DND-41 (cell line): ENCODE results near the gene CACTIN.

Experiments
- ATAC-seq: fragments of 200-7000 bp; cut with Tn5 transposase; 3 replicates; pipeline ENCODE4 v1.9.1; 2021; ENCODE audit warnings: low read depth; ENCODE audit not compliant: insufficient read depth
- DNase-seq: peaks from one replicate; pipeline ENCODE4 v3.0.0-alpha.2; 2020
- H2AFZ ChIP-seq: 2 replicates; pipeline ENCODE4 v1.6.0; 2012; ENCODE audit warnings: low read depth, low read length
- H3K27ac ChIP-seq: 2 replicates; pipeline ENCODE4 v1.5.1; 2012; ENCODE audit warnings: low read length, inconsistent platforms
- H3K27me3 ChIP-seq: fragments of 200-600 bp; sonication (generic); 2 replicates; pipeline ENCODE4 v1.6.0; 2012; ENCODE audit warnings: low read length, mild to moderate bottlenecking, inconsistent platforms; ENCODE audit not compliant: insufficient read depth, poor library complexity
- H3K36me3 ChIP-seq: 2 replicates; pipeline ENCODE4 v1.5.1; 2012; ENCODE audit warnings: low read length, inconsistent platforms; ENCODE audit not compliant: insufficient read depth
- H3K4me1 ChIP-seq: 2 replicates; pipeline ENCODE4 v1.5.1; 2012; ENCODE audit warnings: mild to moderate bottlenecking, low read length; ENCODE audit not compliant: insufficient read depth
- H3K4me2 ChIP-seq: 2 replicates; pipeline ENCODE4 v1.6.0; 2012; ENCODE audit warnings: mild to moderate bottlenecking, moderate library complexity, low read length, inconsistent platforms; ENCODE audit not compliant: insufficient read depth
- H3K4me3 ChIP-seq, 2 experiments: fragments of 200-600 bp in 1 of 2; shearing (Covaris generic) in 1 of 2; 2 replicates each; pipeline ENCODE4 v1.5.1; 2012 to 2016; ENCODE audit warnings: inconsistent platforms in 2 of 2, low read length in 2 of 2, mild to moderate bottlenecking in 2 of 2, low read depth in 1 of 2, moderate library complexity in 1 of 2
- H3K79me2 ChIP-seq: 2 replicates; pipeline ENCODE4 v1.6.0; 2012; ENCODE audit warnings: low read length, inconsistent platforms; ENCODE audit not compliant: insufficient read depth
- H3K9ac ChIP-seq: 2 replicates; pipeline ENCODE4 v1.6.0; 2012; ENCODE audit warnings: low read depth, mild to moderate bottlenecking, inconsistent platforms, low read length, moderate library complexity
- H3K9me3 ChIP-seq: 2 replicates; pipeline ENCODE4 v1.5.1; 2012; ENCODE audit warnings: low read length, moderate library complexity, mild to moderate bottlenecking, inconsistent platforms; ENCODE audit not compliant: insufficient read depth, severe bottlenecking
- H4K20me1 ChIP-seq: 2 replicates; pipeline ENCODE4 v1.6.0; 2012; ENCODE audit warnings: low read length; ENCODE audit not compliant: insufficient read depth
- CTCF ChIP-seq: IDR thresholded peaks from 2 replicates; pipeline ENCODE4 v1.5.1; 2012; ENCODE audit warnings: borderline replicate concordance, low read length, moderate library complexity, mild to moderate bottlenecking; ENCODE audit not compliant: poor library complexity, severe bottlenecking; ENCODE audit errors: extremely low read depth
- EZH2 ChIP-seq: IDR thresholded peaks from 3 replicates; pipeline ENCODE4 v1.6.1; 2012; ENCODE audit warnings: borderline replicate concordance, low read depth, mild to moderate bottlenecking, moderate library complexity, low read length, inconsistent platforms; ENCODE audit not compliant: severe bottlenecking

Gene CACTIN

GRCh38 chr19:3665681-3666544 is 39.3 kb upstream of the CACTIN start:
- Histone ChIP-seq H3K36me3 (peaks cover 36% of the 10 kb centered on the region), H4K20me1 (peaks cover 36% of the 10 kb centered on the region), H2AFZ (no peak overlapping the region), H3K79me2 (peaks cover 4% of the 10 kb centered on the region; the same call in 1 of the 2 replicates), H3K27me3 (no peaks in the 10 kb centered on the region), H3K27ac (no peak overlapping the region), H3K4me1 (no peaks in the 10 kb centered on the region), H3K4me3 (no peak overlapping the region), H3K9ac (no peak overlapping the region), H3K9me3 (no peaks in the 10 kb centered on the region), H3K4me2 (no peak overlapping the region)
- peak; percentile 95 for TF ChIP-seq CTCF
- no peak for TF ChIP-seq EZH2
- peak; percentile 90 for ATAC-seq
- DNase-seq = peak; percentile 69

GRCh38 chr19:3664879-3665642 is 38.5 kb upstream of the CACTIN start:
- H3K9ac ChIP-seq = no peak overlapping the region
- H3K27ac ChIP-seq = no peak overlapping the region
- no peaks in the 10 kb centered on the region for H3K4me1 ChIP-seq
- no peak overlapping the region for H3K4me2 ChIP-seq
- no peak overlapping the region for H2AFZ ChIP-seq
- H3K36me3 ChIP-seq = peaks cover 40% of the 10 kb centered on the region
- H3K9me3 ChIP-seq = no peaks in the 10 kb centered on the region
- ATAC-seq = no peak
- no peak for DNase-seq
- no peak overlapping the region for H3K4me3 ChIP-seq
- peaks cover 2% of the 10 kb centered on the region; the same call in 1 of the 2 replicates for H3K79me2 ChIP-seq
- no peaks in the 10 kb centered on the region for H3K27me3 ChIP-seq
- peaks cover 36% of the 10 kb centered on the region for H4K20me1 ChIP-seq
- TF ChIP-seq CTCF (no peak), EZH2 (no peak)

- no peak overlapping the region for H3K27ac ChIP-seq
- H3K9me3 ChIP-seq = no peaks in the 10 kb centered on the region
- H3K4me2 ChIP-seq = no peak overlapping the region
- peaks cover 27% of the 10 kb centered on the region for H4K20me1 ChIP-seq
- no peaks in the 10 kb centered on the region for H3K27me3 ChIP-seq
- no peak for ATAC-seq
- H2AFZ ChIP-seq = no peak overlapping the region
- H3K4me3 ChIP-seq = no peak overlapping the region
- no peak for DNase-seq
- no peak overlapping the region for H3K9ac ChIP-seq
- TF ChIP-seq EZH2 (no peak), CTCF (no peak)
- H3K79me2 ChIP-seq = no peaks in the 10 kb centered on the region
- no peaks in the 10 kb centered on the region for H3K4me1 ChIP-seq
- peaks cover 48% of the 10 kb centered on the region for H3K36me3 ChIP-seq
These were observed 37.2 kb upstream of the CACTIN start for GRCh38 chr19:3663838-3664237.
